Measurements from ENCODE around the gene LPAR6.
"Not testable (repeated sequence)": the region's sequence is repeated elsewhere in the genome, so short reads cannot be mapped to it uniquely, and the experiment has no call there.

The LPAR6 gene

GRCh38 chr13:48426052-48426451 is 13.1 kb upstream of the LPAR6 start:
- H3K36me3 ChIP-seq = no peaks in the 10 kb centered on the region
- H3K9me3 ChIP-seq = no peaks in the 10 kb centered on the region
- H3K27me3 ChIP-seq = no peaks in the 10 kb centered on the region
- no peaks in the 10 kb centered on the region for H3K4me1 ChIP-seq (ENCODE audit: control insufficient read depth in 1 of 2, insufficient read depth in 1 of 2, low read depth in 1 of 2, low read length in 1 of 2)
- no peak for TF ChIP-seq CTCF (IDR thresholded peaks at IDR 0.05)
- H3K4me3 ChIP-seq (ENCODE audit: low read depth in 1 of 2, low read length in 1 of 2) = no peak overlapping the region
- no peak overlapping the region for H3K27ac ChIP-seq

- H3K27me3 ChIP-seq = no peaks in the 10 kb centered on the region
- TF ChIP-seq CTCF (IDR thresholded peaks at IDR 0.05) = no peak
These were observed 11.3 kb upstream of the LPAR6 start for GRCh38 chr13:48424212-48424611.

GRCh38 chr13:48422003-48422402 is 9.1 kb upstream of the LPAR6 start:
- H3K36me3 ChIP-seq; H3K27ac ChIP-seq; H3K4me1 ChIP-seq (ENCODE audit: control insufficient read depth in 1 of 2, insufficient read depth in 1 of 2, low read depth in 1 of 2, low read length in 1 of 2); H3K9me3 ChIP-seq; H3K27me3 ChIP-seq; H3K4me3 ChIP-seq (ENCODE audit: low read depth in 1 of 2, low read length in 1 of 2): not testable (repeated sequence)

More at GRCh38 chr13:48424212-48424611, 11.3 kb upstream of the LPAR6 start:
- no peaks in the 10 kb centered on the region for H3K36me3 ChIP-seq
- no peak overlapping the region for H3K27ac ChIP-seq
- no peaks in the 10 kb centered on the region for H3K9me3 ChIP-seq
- H3K4me1 ChIP-seq (ENCODE audit: control insufficient read depth in 1 of 2, insufficient read depth in 1 of 2, low read depth in 1 of 2, low read length in 1 of 2) = no peaks in the 10 kb centered on the region
- no peak overlapping the region for H3K4me3 ChIP-seq (ENCODE audit: low read depth in 1 of 2, low read length in 1 of 2)

GRCh38 chr13:48415516-48415915 is 2.6 kb upstream of the LPAR6 start:
- no peaks in the 10 kb centered on the region for H3K27me3 ChIP-seq
- no peak overlapping the region for H3K4me3 ChIP-seq (ENCODE audit: low read depth in 1 of 2, low read length in 1 of 2)
- no peak for TF ChIP-seq CTCF (IDR thresholded peaks at IDR 0.05)
- H3K4me1 ChIP-seq (ENCODE audit: control insufficient read depth in 1 of 2, insufficient read depth in 1 of 2, low read depth in 1 of 2, low read length in 1 of 2) = peaks cover 6 to 11% of the 10 kb centered on the region in 2 experiments
- no peaks in the 10 kb centered on the region for H3K9me3 ChIP-seq
- peaks cover 11% of the 10 kb centered on the region for H3K36me3 ChIP-seq
- no peak overlapping the region for H3K27ac ChIP-seq

GRCh38 chr13:48414501-48414900 is 1.6 kb upstream of the LPAR6 start:
- Histone ChIP-seq H3K4me1 (ENCODE audit: control insufficient read depth in 1 of 2, insufficient read depth in 1 of 2, low read depth in 1 of 2, low read length in 1 of 2) (peaks cover 6 to 11% of the 10 kb centered on the region in 2 experiments), H3K27me3 (no peaks in the 10 kb centered on the region), H3K4me3 (ENCODE audit: low read depth in 1 of 2, low read length in 1 of 2) (no peak overlapping the region), H3K36me3 (peaks cover 11% of the 10 kb centered on the region), H3K27ac (no peak overlapping the region), H3K9me3 (no peaks in the 10 kb centered on the region)
- TF ChIP-seq CTCF (IDR thresholded peaks at IDR 0.05) = no peak

- peak overlapping the region; percentile 7 to 54 for H3K4me3 ChIP-seq (ENCODE audit: low read depth in 1 of 2, low read length in 1 of 2)
- peak overlapping the region; percentile 10 for H3K27ac ChIP-seq
- no peaks in the 10 kb centered on the region for H3K9me3 ChIP-seq
- H3K27me3 ChIP-seq = no peaks in the 10 kb centered on the region
- peaks cover 6 to 11% of the 10 kb centered on the region in 2 experiments for H3K4me1 ChIP-seq (ENCODE audit: control insufficient read depth in 1 of 2, insufficient read depth in 1 of 2, low read depth in 1 of 2, low read length in 1 of 2)
- peaks cover 10% of the 10 kb centered on the region for H3K36me3 ChIP-seq
- no peak for TF ChIP-seq CTCF (IDR thresholded peaks at IDR 0.05)
These were observed 927 bp downstream of the LPAR6 start for GRCh38 chr13:48411841-48412531.
